IPS DF 4.7 (cell line): Measurements from ENCODE around the gene MYO7B.

Experiments
- DNase-seq: peaks from one replicate; pipeline ENCODE4 v3.0.0-alpha.2; 2013; ENCODE audit warnings: low spot score; ENCODE audit errors: extremely low read depth

Gene MYO7B

GRCh38 chr2:127678531-127678930 lies 143.0 kb downstream of the MYO7B start:
- no peak for DNase-seq

- DNase-seq, result no peak
Observed at GRCh38 chr2:127678991-127679390, 143.5 kb downstream of the MYO7B start.

GRCh38 chr2:127679680-127680361 lies 144.3 kb downstream of the MYO7B start:
- DNase-seq, result no peak

- no peak for DNase-seq
Observed at GRCh38 chr2:127680706-127681287, 145.3 kb downstream of the MYO7B start.

GRCh38 chr2:127681288-127681804 lies 145.9 kb downstream of the MYO7B start:
- DNase-seq, result no peak

DNA sequence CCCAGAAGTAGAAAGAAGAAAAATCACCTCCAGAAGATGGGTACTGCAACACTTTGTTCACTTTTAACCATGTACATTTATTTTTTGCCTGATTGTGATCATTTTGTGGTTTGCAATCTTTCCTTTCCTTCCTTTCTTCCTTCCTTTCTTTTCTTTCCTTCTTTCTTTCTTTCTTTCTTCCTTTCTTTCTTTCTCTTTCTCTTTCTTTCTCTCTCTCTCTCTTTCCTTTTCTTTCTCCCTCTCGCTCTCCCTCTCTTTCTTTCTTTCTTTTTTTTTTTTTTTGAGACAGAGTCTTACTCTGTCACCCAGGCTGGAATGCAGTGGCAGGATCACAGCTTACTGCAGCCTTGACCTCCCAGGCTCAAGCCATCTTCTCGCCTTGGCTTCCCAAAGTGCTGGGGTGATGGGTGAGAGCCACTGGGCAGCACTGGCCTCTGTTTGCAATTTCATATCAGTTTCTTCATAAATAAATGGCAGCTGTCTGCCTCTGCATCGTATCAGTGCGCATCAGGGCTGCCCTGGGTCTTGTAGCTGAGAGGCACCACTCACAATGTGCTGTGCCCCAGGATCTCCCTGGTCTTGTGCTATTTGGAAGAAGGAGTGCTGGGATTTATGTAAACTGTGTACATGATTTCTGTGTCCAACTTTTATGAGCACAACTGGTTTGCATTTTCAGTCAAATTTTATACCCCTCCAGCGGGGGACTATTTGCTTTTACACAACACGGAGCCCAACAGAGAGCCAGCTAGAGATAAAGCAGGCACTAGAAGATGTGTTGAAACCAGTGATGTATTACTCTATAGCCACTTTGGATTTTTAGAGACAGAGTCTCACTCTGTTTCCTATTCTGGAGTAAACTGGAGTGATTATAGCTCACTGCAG lies 146.7 kb downstream of the MYO7B start:
- no peak for DNase-seq

DNA sequence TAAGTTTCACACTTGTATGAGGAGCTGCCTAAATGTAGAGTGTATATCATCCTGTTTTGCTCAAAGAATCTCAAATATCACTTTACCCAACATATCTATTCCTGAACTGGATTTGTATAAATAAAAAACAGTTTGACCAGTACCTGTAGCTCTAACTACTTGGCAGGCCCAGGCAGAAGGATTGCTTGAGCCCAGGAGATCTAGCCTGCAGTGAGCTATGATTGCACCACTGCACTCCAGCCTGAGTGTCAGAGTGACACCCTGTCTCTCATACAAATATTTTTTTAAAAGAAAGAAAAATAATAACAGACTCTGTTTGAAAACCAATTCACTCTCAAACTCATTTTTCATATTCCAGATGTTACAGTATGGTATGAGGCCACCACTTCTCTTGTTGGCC lies 147.6 kb downstream of the MYO7B start:
- no peak for DNase-seq

DNA sequence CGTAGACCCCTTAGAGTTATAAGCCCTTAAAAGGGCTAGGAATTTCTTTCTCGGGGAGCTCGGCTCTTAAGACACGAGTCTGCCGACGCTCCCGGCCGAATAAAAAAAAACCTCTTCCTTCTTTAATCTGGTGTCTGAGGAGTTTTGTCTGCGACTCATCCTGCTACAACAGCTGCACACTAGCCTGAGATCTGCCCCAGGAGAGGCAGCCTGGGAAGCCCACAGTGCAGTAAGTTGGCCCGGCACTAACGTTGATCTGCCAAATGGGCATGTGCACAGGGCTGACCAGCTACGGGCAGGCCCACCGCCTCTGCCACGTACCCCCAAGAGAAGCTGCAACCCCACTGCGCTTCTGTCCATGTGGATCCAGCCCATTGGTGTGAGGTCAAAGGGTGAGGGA lies 148.3 kb downstream of the MYO7B start:
- no peak for DNase-seq

DNA sequence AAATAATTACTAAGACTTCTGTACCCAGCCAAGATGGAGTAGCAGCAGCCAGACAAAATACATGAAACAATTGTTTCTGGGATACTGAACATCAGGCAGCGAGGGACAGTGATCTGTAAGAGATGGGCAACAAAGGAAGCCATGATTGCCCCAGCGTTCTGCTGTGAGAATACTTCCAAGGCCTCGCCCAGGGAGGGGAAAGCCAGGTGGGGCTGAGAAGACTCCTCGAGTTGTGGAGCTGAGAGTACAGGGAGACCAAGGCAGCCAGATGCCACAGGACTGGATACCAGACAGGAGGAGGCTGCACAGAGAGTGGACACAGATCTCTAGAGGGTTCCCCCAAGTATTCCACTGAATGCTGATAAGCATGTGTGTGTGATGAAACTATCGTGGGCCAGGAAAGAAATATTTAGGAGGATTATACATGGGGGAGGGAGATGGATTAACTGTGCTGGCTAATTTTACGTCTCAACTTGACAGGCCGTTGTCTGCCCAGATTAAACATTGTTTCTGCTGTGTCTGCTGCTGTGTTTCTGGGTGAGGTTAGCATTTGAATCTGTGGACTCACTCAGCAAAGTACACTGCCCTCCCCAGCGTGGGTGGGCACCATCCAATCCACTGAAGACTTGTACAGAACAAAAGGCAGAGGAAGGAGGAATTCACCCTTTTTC lies 150.1 kb downstream of the MYO7B start:
- no peak for DNase-seq
